ENCODE data around the gene CHDH.

DNA sequence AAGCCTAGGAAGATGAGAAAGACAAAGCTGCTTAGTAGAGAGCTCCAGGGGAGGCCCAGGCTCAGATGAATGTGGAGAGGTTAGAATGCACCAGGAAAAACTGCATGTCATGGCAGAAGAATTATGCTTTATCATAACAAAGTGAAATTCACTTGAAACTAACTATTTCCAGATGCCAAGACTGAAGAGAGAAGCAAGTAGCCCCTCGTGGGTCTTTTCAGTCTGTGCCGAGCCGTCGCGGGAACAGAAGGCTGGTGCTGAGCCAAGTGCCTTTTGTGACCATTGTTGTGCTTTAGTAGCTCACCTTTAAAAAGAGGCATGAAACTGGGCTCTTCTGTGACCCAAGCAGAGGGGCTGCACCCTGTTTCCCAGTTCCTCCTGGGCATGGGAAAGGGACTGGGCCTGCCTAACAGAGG is 73.2 kb downstream of the CHDH start:
- TF ChIP-seq EZH2 (IDR thresholded peaks at IDR 0.05; ENCODE audit: low read length) = no peak
- TF ChIP-seq, protein P1, sequence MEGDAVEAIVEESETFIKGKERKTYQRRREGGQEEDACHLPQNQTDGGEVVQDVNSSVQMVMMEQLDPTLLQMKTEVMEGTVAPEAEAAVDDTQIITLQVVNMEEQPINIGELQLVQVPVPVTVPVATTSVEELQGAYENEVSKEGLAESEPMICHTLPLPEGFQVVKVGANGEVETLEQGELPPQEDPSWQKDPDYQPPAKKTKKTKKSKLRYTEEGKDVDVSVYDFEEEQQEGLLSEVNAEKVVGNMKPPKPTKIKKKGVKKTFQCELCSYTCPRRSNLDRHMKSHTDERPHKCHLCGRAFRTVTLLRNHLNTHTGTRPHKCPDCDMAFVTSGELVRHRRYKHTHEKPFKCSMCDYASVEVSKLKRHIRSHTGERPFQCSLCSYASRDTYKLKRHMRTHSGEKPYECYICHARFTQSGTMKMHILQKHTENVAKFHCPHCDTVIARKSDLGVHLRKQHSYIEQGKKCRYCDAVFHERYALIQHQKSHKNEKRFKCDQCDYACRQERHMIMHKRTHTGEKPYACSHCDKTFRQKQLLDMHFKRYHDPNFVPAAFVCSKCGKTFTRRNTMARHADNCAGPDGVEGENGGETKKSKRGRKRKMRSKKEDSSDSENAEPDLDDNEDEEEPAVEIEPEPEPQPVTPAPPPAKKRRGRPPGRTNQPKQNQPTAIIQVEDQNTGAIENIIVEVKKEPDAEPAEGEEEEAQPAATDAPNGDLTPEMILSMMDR (optimal IDR thresholded peaks at IDR 0.05 in 1 of 3, IDR thresholded peaks at IDR 0.05 in 1 of 3, conservative IDR thresholded peaks at IDR 0.05 in 1 of 3; ENCODE audit: extremely low read depth in 1 of 3, insufficient read depth in 2 of 3, low read length in 3 of 3) = no peak

Measured in keratinocyte (primary cell).